Urinary bladder (tissue), 4 donors: Measurements from ENCODE around the gene BZW2. TPM values are rescaled to one million over a fixed set of nuclear protein-coding genes. Genes with fewer than 3 reads are reported as not detected.

ENCODE experiments used
- DNase-seq: peaks from one replicate; pipeline ENCODE4 v3.0.0-alpha.2; 2015; ENCODE audit errors: extremely low spot score
- H3K27ac ChIP-seq: one replicate; pipeline ENCODE4 v1.5.1; 2013; ENCODE audit warnings: low read depth, mild to moderate bottlenecking, moderate library complexity
- H3K36me3 ChIP-seq: one replicate; pipeline ENCODE4 v1.6.1; 2013; ENCODE audit warnings: mild to moderate bottlenecking, moderate library complexity; ENCODE audit not compliant: insufficient read depth
- H3K4me1 ChIP-seq: one replicate; pipeline ENCODE4 v1.6.1; 2013; ENCODE audit warnings: mild to moderate bottlenecking, moderate library complexity; ENCODE audit not compliant: insufficient read depth
- H3K4me3 ChIP-seq: one replicate; pipeline ENCODE4 v1.5.1; 2013; ENCODE audit warnings: low read depth, low read length
- WGBS: extraction: QIAGEN DNeasy Blood & Tissue Kit; methylation state at CpG from one replicate; pipeline ENCODE4 v1.1.7; 2013; 5-methylcytosine and 5-hydroxymethylcytosine counted together
- polyA plus RNA-seq: library from polyadenylated mRNA; stranded (reverse); fragments of 200-250 nt; gene quantifications from one replicate; pipeline ENCODE4 v1.2.3, GENCODE V29; 2013
- total RNA-seq: library from RNA; depleted of rRNA; stranded (reverse); fragments of >200 nt; gene quantifications from one replicate; pipeline ENCODE4 v1.2.3, GENCODE V29; 2014
- donor health status: healthy with polysubstance abuse.
- donor health status: healthy.

Gene BZW2
- total RNA-seq (70.1 TPM), polyA plus RNA-seq (68.9 TPM)

DNA sequence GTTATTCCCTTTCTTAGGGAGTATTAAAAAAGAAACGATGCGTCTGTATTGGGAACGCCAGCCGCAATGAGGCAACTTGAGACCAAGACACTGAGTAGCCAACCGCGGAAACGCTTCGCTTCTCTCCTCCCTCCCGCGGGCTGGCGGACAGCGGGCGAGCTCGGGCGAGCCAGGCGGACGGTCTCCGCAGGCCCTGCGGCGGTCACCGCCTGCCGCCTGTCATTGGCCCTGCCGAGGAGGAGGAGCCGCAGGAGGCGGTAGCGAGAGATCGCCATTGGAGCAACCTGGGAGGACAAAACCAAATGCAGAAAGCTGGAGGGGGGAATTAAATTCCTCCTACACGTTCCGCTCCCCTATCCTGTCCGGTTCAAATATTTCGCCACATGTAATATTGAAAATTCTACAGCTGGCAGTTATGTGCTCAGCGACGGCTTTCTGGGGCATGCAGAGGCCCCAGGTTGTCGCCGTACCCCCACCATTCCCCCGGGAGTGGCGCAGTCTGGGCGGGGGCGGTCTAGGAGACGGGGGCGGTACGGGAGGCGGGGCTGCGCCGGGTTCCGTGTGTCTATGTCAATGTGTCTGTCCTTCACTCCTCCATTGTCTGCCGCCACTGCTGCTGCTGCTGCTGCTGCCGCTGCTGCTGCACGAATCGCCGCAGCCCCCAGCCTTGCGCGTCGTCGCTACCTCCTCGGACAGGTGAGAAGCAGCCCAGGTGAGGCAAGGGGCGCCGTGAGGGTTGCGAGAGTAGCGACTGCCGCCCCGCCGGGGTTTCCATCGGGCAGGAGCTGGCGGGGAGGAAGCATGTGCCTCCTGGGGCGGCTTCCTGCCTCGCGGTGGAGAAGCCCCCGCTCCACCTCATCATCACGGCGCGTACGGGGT lies at the start of gene BZW2, which contains the start of gene ANKMY2:
TSS of gene BZW2 (plus strand) at position 589 of the 879 bp plus-strand sequence. CDS start 19,263 bp downstream, outside the sequence.
TSS of gene ANKMY2 (minus strand) at position 162 of the 879 bp plus-strand sequence. CDS start 181 bp downstream, outside the sequence.
- H3K4me3 ChIP-seq = peak within 1 kb of the TSS; percentile 95
- under 1% methylated on average over 73 of the region's 73 CpGs for WGBS
- H3K36me3 ChIP-seq = no peaks in the 10 kb centered on the region
- peak within 1 kb of the TSS; percentile 95 for H3K27ac ChIP-seq
- H3K4me1 ChIP-seq = peaks cover 2% of the 10 kb centered on the region
- peak; percentile 82 for DNase-seq

DNA sequence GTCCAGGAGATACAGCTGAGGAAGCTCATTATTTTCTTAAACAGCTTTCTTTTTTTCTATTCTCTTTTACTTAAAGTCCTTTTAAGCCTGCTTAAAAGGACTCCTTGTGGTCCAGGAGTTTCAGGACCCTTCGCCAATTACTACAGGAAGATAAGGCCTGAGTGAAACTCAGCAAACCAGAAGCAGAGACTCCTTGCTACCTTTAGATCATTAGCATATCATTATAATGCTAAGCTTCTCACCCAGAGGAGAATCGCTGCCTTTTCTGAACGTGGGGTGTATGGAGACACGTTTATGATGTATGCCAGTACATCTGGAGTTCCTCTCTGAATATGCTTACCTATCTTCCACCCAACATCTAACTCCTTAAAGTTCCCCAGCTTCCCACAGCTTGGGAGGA lies 48.0 kb upstream of the BZW2 start:
- Histone ChIP-seq H3K4me1 (no peaks in the 10 kb centered on the region), H3K4me3 (no peak overlapping the region), H3K36me3 (peaks cover 6% of the 10 kb centered on the region), H3K27ac (no peak overlapping the region)
- 58% methylated on average over 4 of the region's 4 CpGs for WGBS
- no peak for DNase-seq

DNA sequence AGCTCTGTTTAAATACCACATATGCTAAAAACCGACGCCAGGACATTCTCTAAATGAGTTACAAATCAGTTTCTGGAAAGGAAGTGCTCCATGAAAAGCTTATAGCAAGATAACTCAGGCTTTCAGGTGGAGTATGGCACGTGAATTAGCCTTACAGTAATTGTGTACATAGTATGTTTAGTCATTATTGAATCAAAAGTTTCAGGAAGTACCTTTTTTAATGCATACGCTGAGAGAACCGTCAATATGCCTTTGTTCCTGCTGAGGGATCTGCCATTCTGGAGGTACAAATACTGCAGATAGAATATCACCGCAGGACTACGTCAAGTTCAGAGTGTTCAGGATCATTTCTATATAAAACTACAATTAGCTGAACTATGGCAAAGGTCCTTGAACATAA lies 46.1 kb upstream of the BZW2 start:
- peaks cover 10% of the 10 kb centered on the region for H3K36me3 ChIP-seq
- 82% methylated on average over 7 of the region's 7 CpGs for WGBS

DNA sequence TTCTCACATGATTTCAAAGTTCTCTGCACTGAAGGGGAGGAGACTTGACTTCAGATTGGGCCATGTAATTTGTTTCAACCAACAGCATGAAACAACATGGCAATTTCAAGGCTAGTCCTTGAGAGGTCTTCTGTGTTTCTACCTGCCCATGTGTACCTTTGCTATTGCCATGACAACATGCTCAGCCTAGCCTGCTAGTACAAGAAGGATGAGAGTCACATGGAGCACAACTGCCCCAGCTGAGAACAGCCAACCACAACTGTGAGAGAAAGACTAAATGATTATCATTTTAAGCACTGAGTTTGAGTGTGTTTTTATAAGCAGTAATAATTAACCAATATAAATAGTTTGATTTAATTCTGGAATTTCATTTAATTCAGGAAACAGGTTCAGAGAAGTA lies 42.3 kb upstream of the BZW2 start:
- Histone ChIP-seq H3K4me1 (no peaks in the 10 kb centered on the region), H3K36me3 (peaks cover 10% of the 10 kb centered on the region), H3K27ac (no peak overlapping the region), H3K4me3 (no peak overlapping the region)
- no peak for DNase-seq

More for the DNA sequence above, 46.1 kb upstream of the BZW2 start:
- H3K4me3 ChIP-seq = no peak overlapping the region
- no peaks in the 10 kb centered on the region for H3K4me1 ChIP-seq
- H3K27ac ChIP-seq = no peak overlapping the region
- no peak for DNase-seq

DNA sequence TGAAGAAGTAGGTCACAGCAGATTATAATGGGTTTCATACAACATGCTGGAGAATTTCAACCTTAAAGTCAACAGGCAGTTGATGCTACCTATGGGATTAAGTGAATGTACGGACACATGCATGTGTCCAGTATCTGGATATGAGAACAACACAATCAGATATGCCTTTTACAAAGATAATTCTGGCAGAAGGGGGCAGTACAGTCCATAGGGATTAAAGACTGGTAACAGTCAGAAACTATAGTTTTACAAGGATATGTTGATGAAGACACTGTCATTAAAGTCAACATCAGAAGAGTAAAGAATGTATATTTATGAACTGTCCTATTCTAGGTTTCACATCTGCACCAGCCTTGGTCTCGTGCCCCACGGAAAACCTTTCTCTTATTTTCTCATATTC lies 41.9 kb upstream of the BZW2 start:
- DNase-seq = no peak
- H3K36me3 ChIP-seq = peaks cover 10% of the 10 kb centered on the region
- WGBS = 96% methylated on average over 3 of the region's 3 CpGs
- no peak overlapping the region for H3K4me3 ChIP-seq
- H3K4me1 ChIP-seq = no peaks in the 10 kb centered on the region
- no peak overlapping the region for H3K27ac ChIP-seq

DNA sequence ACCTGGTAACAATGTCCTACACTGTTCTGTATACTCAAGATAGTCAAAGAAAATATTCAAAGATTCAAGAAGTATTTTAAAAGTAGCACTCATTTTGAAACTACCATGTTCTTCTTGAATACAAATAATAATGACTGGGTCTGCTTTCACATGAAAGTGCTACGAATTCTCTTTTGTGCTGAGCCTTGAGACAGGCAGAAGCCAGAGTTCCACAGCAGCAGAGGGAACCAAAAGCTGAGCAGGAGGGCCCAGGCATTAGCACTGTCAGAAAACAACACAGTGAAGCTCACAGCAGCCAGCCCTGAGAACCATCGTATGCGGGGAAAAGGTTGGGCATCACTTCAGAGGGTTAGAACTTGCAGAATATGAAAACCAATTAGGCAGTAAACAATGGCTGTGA lies 39.3 kb upstream of the BZW2 start:
- DNase-seq = no peak
- Histone ChIP-seq H3K4me3 (no peak overlapping the region), H3K27ac (no peak overlapping the region), H3K4me1 (no peaks in the 10 kb centered on the region), H3K36me3 (peaks cover 4% of the 10 kb centered on the region)
- 50% methylated on average over 3 of the region's 3 CpGs for WGBS

DNA sequence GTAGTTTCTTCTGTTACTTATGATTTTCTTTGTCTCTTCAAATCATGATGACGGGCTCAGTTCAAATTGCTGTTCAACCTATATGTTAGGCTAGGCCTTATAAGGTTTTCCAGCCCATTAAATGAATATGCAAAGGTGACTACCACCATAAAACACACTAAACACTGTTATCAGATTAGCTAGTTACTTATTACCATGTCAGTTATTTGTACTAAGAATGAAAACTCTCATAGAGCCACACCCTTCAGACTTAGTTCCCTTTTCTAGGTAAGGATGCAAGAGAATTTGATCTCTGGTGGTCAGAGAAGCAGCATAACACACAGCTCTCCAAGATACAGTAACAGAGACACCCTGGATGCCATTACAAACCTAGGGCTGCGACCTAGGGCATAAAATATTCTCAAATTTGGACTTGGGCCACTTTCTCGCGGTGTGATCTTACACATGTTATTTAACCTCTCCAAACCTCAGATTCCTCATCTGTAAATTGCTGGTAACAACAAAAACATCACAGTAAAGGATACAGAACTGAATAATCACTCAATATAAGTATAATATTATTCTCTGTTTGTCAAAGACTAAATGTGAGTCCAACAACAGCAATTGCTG lies 36.0 kb upstream of the BZW2 start:
- WGBS = 79% methylated on average over 4 of the region's 4 CpGs
- Histone ChIP-seq H3K4me1 (no peaks in the 10 kb centered on the region), H3K36me3 (no peaks in the 10 kb centered on the region), H3K4me3 (no peak overlapping the region), H3K27ac (no peak overlapping the region)
- DNase-seq = no peak

DNA sequence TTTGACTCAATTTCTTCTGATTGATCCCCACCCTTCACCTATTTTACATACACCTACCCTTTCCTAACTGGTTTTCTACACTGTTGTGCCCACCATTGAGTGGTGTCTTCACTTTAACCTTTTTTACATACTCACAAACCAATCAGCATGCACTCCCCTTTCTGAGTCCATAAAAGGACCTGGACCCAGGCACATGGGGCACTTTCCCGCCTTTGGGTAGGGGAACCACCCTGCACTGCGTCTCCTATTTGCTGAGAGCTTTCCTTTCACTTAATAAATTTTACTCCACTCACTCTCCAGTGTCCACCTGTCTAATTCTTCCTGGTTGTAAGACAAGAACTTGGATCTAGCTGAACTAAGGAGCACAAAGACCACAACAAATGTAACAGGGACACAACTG lies 34.3 kb upstream of the BZW2 start:
- peaks cover 2% of the 10 kb centered on the region for H3K36me3 ChIP-seq
- no peak overlapping the region for H3K27ac ChIP-seq
- H3K4me3 ChIP-seq = no peak overlapping the region
- no peaks in the 10 kb centered on the region for H3K4me1 ChIP-seq
- no peak for DNase-seq
- 94% methylated on average over 2 of the region's 2 CpGs for WGBS

DNA sequence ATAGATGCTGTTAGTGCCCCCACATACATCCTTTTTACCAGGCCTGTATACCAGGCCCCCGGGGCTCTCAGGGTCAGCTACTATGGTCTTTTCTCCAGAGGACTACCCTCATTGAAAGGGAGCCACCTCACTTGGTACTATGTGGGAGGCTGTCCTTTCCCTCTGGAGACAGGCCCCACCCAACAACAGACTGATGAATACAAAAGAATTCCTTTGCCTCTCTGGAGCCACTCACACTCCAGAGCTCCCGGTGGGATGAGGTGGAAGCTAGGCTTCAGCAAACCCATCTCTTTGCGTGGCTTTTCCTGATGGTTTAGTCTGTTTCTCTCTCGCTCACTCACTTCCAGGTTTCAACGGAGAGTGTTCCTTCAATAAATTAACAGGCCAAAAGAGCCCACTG lies 30.8 kb upstream of the BZW2 start:
- DNase-seq = no peak
- Histone ChIP-seq H3K4me1 (no peaks in the 10 kb centered on the region), H3K27ac (peak overlapping the region; percentile 56), H3K4me3 (no peak overlapping the region), H3K36me3 (peaks cover 5% of the 10 kb centered on the region)
- WGBS = 55% methylated on average over 5 of the region's 5 CpGs

DNA sequence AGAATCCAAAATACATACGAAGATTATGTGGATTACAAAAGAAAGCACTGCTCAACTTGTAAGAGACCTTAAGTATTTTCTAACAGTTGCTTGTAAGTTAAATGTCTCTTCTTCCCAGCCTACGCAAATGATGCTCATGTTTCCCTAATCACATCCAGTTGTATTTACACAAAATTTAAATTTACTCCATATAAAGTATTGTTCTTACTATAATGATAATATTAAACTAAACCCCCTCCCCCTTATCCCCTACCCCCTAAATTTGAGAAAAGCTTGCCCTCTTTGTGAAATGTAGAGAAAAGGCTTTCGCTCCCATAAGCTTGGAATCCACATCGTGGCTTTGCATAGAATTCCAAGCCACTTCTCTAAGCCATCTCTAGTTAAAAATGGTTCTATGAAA lies 29.9 kb upstream of the BZW2 start:
- DNase-seq = no peak
- WGBS = 47% methylated on average over 4 of the region's 4 CpGs
- H3K27ac ChIP-seq = no peak overlapping the region
- H3K4me1 ChIP-seq = no peaks in the 10 kb centered on the region
- peaks cover 5% of the 10 kb centered on the region for H3K36me3 ChIP-seq
- no peak overlapping the region for H3K4me3 ChIP-seq

DNA sequence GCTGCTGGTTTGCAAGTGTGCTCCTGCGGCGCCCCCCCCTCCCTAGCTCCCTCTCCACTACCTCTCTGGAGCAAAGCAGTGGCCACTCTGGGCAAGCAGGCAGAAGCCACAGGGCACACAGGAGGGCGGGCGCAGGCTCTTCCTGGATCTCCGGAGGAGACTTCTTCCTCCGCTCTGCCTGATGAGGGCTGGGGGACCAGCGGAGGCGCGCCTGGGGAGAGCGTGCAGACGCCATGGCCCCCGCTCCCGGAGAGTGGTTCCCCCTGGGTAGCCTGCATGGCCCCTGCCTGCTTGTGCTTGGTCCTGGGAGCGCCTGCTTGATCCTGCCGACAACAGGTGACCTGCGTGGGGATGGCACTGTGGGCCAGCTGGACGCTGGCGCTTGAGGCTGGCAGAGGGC lies 29.4 kb upstream of the BZW2 start:
- peaks cover 5% of the 10 kb centered on the region for H3K36me3 ChIP-seq
- no peak for DNase-seq
- no peak overlapping the region for H3K4me3 ChIP-seq
- WGBS = 81% methylated on average over 18 of the region's 18 CpGs
- H3K27ac ChIP-seq = no peak overlapping the region
- H3K4me1 ChIP-seq = no peaks in the 10 kb centered on the region

DNA sequence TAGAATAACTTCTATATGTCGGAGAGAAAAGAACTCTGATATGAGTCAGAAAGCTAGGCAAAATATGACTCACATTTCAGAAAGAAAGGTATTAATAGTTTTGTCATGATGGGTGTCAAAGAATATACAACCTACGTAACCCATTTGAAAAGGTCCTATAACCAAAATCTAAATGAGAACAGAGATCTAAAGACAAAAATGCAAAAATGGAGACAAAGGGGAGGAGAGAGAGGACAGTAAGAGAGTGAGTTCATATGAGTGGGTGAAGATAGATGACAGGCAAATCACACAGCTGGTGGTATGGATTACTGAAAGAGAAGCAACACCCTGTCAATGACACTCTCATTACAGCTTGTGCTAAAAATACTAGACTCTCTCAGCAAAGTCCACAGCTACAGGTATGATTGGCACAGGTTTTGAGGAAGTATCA lies 26.0 kb upstream of the BZW2 start:
- Histone ChIP-seq H3K4me1 (no peaks in the 10 kb centered on the region), H3K36me3 (peaks cover 8% of the 10 kb centered on the region), H3K27ac (no peak overlapping the region), H3K4me3 (no peak overlapping the region)
- no peak for DNase-seq
- 95% methylated on average over 2 of the region's 2 CpGs for WGBS

DNA sequence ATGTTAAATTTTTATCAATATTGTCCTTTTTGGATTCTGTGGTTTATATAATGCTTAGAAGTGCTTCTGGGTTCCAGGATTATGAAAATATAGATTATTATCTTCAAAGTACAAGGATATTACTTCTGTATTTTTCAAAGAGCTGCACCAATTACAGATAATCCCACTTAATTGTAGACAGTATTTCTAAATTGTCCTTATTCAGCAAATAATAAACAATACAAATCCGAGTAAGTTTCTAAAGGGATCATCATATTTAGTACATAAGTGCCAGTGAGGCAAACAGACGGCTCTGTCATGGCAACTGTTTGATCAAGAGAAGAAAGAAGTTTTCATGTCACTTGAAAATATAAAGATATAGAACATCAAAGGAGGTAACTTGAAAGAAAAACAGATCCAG lies 19.6 kb upstream of the BZW2 start:
- no peaks in the 10 kb centered on the region for H3K4me1 ChIP-seq
- DNase-seq = no peak
- no peak overlapping the region for H3K4me3 ChIP-seq
- no peak overlapping the region for H3K27ac ChIP-seq
- 74% methylated on average over 2 of the region's 2 CpGs for WGBS
- peaks cover 2% of the 10 kb centered on the region for H3K36me3 ChIP-seq

DNA sequence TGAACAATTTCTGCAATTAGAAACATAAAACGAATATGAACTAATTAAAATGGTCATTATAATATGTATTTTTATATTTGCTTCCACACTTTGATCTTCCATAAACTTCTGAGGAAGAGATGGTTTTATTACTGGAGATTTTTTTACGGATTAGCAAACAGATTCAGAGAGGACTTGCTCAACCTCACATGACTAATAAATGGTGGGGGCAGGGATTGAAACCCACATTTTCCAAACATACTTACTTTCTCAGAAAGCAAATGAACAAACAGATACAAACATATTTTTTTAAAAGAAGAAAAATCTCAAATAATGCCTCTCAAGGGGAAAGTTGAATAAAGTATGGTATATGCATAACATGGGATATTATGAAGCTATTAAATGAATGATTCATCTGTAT lies 18.7 kb upstream of the BZW2 start:
- H3K4me1 ChIP-seq = no peaks in the 10 kb centered on the region

More for the DNA sequence above, 18.7 kb upstream of the BZW2 start:
- 46% methylated on average over 2 of the region's 2 CpGs for WGBS
- Histone ChIP-seq H3K27ac (no peak overlapping the region), H3K4me3 (no peak overlapping the region), H3K36me3 (peaks cover 2% of the 10 kb centered on the region)
- DNase-seq = no peak
